ENCODE results near the gene ITGA1.

Gene ITGA1

DNA sequence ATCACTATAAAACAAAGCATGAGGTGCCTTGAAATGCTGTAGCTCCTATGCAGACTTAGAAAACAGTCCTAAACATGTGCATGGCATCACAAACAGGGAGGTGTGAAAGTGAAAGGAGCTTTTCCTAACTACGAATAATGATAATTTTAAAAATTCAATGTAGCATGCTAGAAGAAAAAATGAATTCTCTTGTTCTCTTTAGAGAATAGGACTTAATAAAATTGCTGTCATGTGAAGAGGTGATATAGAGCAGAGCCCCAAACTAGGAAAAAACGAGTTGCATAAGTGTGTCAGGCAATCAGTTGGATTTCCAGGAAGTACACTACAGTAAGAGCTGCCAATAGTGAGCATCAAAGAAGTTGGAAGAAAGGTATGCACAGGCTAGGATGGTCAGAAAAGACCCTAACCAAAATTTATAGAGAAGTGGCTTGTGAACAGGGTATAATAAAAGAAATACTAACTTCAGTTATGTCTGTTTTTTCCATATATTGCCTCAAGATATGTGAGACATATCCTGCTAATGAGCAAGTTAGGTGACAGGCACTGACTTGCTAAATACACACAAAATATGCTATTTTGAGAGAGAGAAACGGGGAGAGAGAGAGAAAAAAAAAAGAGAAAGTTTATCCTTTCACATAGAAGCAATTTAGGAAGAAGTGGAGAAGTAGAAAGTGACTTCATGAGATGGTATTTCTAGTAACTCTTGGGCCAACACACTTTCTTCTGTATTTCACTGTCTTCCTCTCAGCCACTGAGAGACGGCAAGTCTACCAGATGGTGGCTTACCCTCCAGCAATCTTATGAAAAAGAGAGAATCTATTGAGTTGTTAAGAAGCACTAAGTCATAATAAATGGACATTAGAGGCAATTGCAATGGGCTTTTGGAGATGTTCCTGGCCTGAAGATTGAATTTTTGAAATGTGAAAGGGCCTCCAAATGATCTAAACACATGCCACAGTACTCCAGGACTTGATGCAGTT lies 219.5 kb downstream of the ITGA1 start:
- DNase-seq: no peak

DNA sequence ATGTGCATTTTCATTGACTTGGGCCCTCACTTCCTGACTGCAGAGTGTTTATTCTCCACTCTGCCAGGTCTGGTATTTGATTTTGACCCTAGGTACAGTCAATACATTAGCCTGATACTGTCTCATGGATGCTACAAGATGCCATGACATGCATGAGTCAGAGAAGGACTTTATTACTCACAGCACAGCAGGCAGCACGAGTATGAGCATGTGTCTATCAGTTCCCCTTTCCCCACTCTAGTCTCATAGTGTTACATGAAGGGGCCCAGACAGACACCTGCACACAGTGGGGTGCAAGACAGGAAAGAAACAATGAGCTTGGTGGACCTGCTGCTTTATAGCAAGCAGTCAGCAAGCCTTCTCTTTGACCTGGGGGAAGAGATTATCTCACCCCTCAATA lies 221.0 kb downstream of the ITGA1 start:
- no peak for DNase-seq

All from activated CD4-positive, alpha-beta T cell treated with anti-CD3 and anti-CD28 coated beads for 1 hour (primary cell).